Effector memory CD8-positive, alpha-beta T cell (primary cell): ENCODE data around the gene RIOK3.
"Not testable (repeated sequence)": the region's sequence is repeated elsewhere in the genome, so short reads cannot be mapped to it uniquely, and the experiment has no call there.

Source experiments
- ATAC-seq: fragments of 150-1000 bp; cut with Tn5 transposase; replicated peaks from 2 replicates; pipeline ENCODE4 v1.10.0; 2021; ENCODE audit warnings: mild to moderate bottlenecking, moderate library complexity
- DNase-seq, 3 experiments: peaks; one replicate each; pipeline ENCODE4 v3.0.0; 2021
- H3K27ac Mint-ChIP-seq, 2 donors: one replicate each; pipeline ENCODE4 v1.8.0; 2022; ENCODE audit warnings: mild to moderate bottlenecking in 2 of 2, mixed read lengths in 2 of 2, moderate library complexity in 2 of 2
- H3K27me3 Mint-ChIP-seq, 2 donors: one replicate each; pipeline ENCODE4 v1.8.0; 2022; ENCODE audit warnings: mixed read lengths in 2 of 2
- H3K36me3 Mint-ChIP-seq: one replicate; pipeline ENCODE4 v1.8.0; 2022; ENCODE audit warnings: mild to moderate bottlenecking, moderate library complexity, mixed read lengths; ENCODE audit not compliant: insufficient read depth
- H3K4me1 Mint-ChIP-seq, 2 donors: one replicate each; pipeline ENCODE4 v1.8.0; 2022; ENCODE audit warnings: low read depth in 2 of 2, mixed read lengths in 2 of 2
- H3K4me3 Mint-ChIP-seq, 2 donors: one replicate each; pipeline ENCODE4 v1.8.0; 2022; ENCODE audit warnings: mild to moderate bottlenecking in 2 of 2, mixed read lengths in 2 of 2, moderate library complexity in 2 of 2
- H3K9me3 Mint-ChIP-seq, 2 donors: one replicate each; pipeline ENCODE4 v1.8.0; 2022; ENCODE audit warnings: mixed read lengths in 2 of 2

The RIOK3 gene

DNA sequence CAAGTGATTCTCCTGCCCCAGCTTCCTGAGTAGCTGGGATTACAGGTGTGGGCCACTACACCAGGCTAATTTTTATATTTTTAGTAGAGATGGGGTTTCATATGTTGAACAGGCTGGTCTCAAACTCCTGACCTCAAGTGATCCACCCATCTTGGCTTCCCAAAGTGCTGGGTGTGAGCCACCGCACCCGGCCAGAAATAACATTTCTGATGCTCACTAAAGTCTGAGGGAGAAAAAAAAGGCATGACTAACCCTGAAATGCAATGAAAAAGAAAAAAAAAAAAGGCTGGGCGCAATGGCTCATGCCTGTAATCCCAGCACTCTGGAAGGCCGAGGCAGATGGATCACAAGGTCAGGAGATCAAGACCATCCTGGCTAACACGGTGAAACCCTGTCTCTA lies 36.5 kb downstream of the RIOK3 start:
- not testable (repeated sequence) for H3K27me3 Mint-ChIP-seq, H3K4me1 Mint-ChIP-seq, H3K36me3 Mint-ChIP-seq, H3K9me3 Mint-ChIP-seq, DNase-seq, ATAC-seq, H3K4me3 Mint-ChIP-seq, H3K27ac Mint-ChIP-seq

DNA sequence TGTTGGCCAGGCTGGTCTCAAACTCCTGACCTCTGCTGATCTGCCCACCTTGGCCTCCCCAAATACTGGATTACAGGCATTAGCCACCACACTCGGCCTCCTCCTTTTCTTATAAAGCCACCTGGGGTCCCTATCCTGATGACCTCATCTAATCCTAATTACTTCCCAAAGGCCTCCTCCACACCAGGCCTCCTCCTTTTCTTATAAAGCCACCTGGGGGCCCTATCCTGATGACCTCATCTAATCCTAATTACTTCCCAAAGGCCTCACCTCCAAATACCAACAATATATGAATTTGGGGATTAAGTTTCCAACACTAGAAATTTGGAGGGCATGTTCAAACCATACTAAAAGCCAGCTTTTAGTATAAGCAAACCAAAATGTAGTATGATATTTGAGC lies 40.6 kb downstream of the RIOK3 start:
- ATAC-seq (no peak), DNase-seq (no peak)
- H3K27ac Mint-ChIP-seq: no peak overlapping the region
- H3K4me3 Mint-ChIP-seq: no peak overlapping the region
- H3K36me3 Mint-ChIP-seq: no peaks in the 10 kb centered on the region
- peaks cover 0 to under 1% of the 10 kb centered on the region in 2 donors for H3K4me1 Mint-ChIP-seq
- no peaks in the 10 kb centered on the region for H3K27me3 Mint-ChIP-seq
- no peaks in the 10 kb centered on the region for H3K9me3 Mint-ChIP-seq

DNA sequence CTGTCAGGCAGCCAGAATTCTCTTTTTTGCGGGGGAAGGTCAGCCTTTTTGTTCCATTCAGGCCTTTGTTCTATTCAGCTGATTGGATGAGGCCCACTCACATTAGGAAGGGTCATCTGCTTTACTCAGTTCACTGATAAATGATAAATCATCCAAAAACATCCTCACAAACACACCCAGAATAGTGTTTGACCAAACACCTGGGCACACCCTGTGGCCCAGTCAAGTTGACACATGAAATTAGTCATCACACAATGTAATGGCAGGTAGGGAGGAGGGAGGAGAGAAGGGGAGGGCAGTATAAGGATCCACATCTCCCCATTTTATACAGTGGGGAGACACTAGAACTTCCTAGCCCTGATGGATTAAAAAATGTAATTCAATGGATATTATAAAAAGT lies 41.9 kb downstream of the RIOK3 start:
- Mint-ChIP-seq H3K4me3 (no peak overlapping the region), H3K27me3 (no peaks in the 10 kb centered on the region), H3K4me1 (peaks cover 0 to 5% of the 10 kb centered on the region in 2 donors), H3K9me3 (no peaks in the 10 kb centered on the region), H3K27ac (no peak overlapping the region), H3K36me3 (no peaks in the 10 kb centered on the region)
- ATAC-seq (no peak), DNase-seq (no peak)

DNA sequence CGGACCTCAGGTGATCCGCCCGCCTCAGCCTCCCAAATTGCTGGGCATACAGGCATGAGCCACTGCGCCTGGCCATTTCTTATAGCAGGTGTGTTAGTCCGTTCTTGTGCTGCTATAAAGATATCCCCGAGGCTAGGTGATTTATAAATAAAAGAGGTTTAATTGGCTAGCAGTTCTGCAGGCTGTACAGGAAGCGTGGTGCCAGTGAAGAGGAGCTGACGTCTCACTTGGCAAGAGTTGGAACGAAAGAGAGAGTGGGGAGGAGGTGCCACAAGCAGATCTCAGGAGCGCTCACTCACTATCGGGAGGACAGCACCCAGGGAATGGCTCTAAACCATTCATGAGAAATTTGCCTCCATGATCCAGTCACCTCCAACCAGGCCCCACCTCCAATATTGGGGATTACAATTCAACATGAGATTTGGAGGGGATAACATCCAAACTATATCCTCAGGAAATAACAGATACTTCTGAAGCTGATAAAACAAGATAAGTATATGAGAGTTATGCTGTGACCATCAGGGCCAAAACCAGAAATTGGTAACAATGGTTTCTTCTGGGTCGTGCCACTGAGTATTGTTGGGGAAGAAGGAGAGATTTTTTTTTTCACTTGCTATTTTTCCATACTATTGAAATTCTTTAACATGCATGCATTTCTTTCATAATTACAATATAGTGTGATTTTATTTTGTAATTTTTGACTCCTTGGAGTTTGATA lies 42.8 kb downstream of the RIOK3 start:
- DNase-seq (no peak), ATAC-seq (no peak)
- peak overlapping the region in 1 of 2 donors; percentile 75 for H3K27ac Mint-ChIP-seq
- H3K4me1 Mint-ChIP-seq: peaks cover 0 to 5% of the 10 kb centered on the region in 2 donors
- H3K9me3 Mint-ChIP-seq: no peaks in the 10 kb centered on the region
- H3K4me3 Mint-ChIP-seq: no peak overlapping the region
- no peaks in the 10 kb centered on the region for H3K27me3 Mint-ChIP-seq
- no peaks in the 10 kb centered on the region for H3K36me3 Mint-ChIP-seq

DNA sequence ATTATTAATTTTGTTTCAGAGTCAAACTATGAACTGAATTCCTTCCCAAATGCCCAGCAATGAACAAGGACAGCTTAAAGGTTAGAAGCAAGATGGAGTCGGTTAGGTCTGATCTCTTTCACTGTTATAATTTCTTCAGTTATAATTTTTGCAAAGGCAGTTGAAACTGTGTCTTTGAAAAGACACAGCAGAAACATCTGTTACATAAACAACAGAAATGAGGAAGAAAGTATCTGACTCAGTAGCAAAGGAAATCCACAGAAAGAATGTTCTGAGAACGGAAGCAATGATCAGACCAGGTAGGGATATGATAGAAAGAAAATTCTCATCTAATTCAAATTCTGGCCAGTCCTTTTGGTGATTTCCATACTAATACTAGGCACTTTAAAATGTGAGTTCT lies 45.0 kb downstream of the RIOK3 start:
- Mint-ChIP-seq H3K4me3 (no peak overlapping the region), H3K4me1 (peaks cover 5 to 10% of the 10 kb centered on the region in 2 donors), H3K27ac (peak overlapping the region in 1 of 2 donors; percentile 13), H3K36me3 (peaks cover 5% of the 10 kb centered on the region), H3K9me3 (no peaks in the 10 kb centered on the region), H3K27me3 (no peaks in the 10 kb centered on the region)
- DNase-seq (no peak), ATAC-seq (no peak)

DNA sequence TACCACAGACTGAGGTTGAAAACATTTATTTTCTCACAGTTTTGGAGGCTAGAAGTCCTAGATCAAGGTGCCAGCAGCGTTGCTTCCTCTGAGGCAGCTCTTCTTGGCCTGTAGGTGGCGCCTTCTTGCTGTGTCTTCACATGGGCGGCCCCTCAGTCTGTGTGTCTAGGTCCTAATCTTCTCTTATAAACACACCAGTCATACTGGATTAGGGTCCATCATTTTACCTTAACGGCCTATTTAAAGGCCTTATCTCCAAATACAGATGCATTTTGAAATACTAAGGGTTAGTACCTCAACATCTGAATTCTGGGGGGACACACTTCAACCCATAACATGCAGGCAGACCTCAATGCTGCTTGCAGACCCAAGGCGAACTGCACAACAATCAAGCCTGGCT lies 45.8 kb downstream of the RIOK3 start:
- Mint-ChIP-seq H3K9me3 (no peaks in the 10 kb centered on the region), H3K4me1 (peaks cover 7 to 12% of the 10 kb centered on the region in 2 donors), H3K27me3 (no peaks in the 10 kb centered on the region), H3K27ac (no peak overlapping the region), H3K4me3 (no peak overlapping the region), H3K36me3 (peaks cover 8% of the 10 kb centered on the region)
- ATAC-seq (peak; percentile 32), DNase-seq (peak; percentile 70 to 75 (median 70))

DNA sequence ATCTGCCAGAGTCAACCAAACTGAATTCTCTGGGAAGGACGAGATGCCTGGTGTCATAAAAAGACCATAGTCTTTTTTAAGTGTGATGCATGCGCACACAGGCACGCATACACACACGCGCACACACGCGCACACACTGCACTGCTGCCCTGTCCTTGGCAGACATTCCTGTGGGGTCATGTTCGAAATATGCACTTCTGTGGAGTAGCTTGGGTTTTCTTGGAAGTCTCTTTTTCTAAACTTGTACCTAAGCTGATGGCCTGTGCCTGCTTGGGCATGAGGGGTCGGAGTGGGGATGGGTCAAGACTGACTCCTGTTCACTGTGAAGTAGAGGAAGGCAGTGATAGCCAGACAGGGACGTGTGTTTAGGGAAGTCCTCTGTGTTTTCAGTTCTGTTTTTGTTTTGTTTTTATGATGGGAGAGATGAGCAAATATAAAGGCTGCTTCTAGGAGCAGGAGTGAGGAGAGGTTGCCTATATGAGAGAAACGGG lies 46.2 kb downstream of the RIOK3 start:
- Mint-ChIP-seq H3K4me1 (peaks cover 12 to 17% of the 10 kb centered on the region in 2 donors), H3K27me3 (no peaks in the 10 kb centered on the region), H3K27ac (no peak overlapping the region), H3K4me3 (no peak overlapping the region), H3K36me3 (peaks cover 13% of the 10 kb centered on the region), H3K9me3 (no peaks in the 10 kb centered on the region)
- ATAC-seq: no peak
- no peak for DNase-seq

GRCh38 chr18:23501626-23502025 lies 48.5 kb downstream of the RIOK3 start:
- no peaks in the 10 kb centered on the region for H3K9me3 Mint-ChIP-seq
- H3K27me3 Mint-ChIP-seq: no peaks in the 10 kb centered on the region
- H3K27ac Mint-ChIP-seq: no peak overlapping the region
- H3K36me3 Mint-ChIP-seq: peaks cover 30% of the 10 kb centered on the region
- H3K4me1 Mint-ChIP-seq: peaks cover 27 to 29% of the 10 kb centered on the region in 2 donors
- H3K4me3 Mint-ChIP-seq: peak overlapping the region; percentile 14 to 57
- no peak for DNase-seq
- ATAC-seq: no peak

DNA sequence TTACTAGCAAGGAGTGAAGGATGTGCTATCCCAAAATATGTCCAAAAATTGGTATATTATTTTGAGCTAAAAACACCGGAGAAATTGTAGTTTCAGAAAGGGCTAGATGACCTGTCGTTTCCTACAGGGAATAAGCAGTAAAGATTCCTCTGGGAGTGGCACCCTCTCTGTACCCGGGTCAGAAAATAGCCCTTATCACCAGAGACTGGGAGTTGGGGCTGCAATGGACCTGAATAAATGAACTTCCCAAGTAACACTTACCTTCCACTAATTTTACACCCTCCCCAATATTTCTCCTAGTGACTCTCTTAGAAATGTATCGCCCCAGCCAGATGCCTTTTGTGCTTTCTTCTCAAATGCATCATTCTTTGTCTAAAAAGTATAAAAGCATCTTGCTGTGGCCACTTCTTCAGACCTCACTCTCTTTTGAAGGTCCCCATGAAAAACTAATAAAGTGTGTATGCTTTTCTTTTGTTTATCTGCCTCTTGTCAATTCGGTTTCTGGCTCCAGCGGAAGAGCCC lies 49.5 kb downstream of the RIOK3 start:
- no peak for ATAC-seq
- H3K9me3 Mint-ChIP-seq: no peaks in the 10 kb centered on the region
- H3K4me3 Mint-ChIP-seq: peak overlapping the region; percentile 90 to 94
- DNase-seq: no peak
- H3K4me1 Mint-ChIP-seq: peaks cover 29 to 35% of the 10 kb centered on the region in 2 donors
- H3K36me3 Mint-ChIP-seq: peaks cover 38% of the 10 kb centered on the region
- peak overlapping the region; percentile 95 to 96 for H3K27ac Mint-ChIP-seq
- H3K27me3 Mint-ChIP-seq: no peaks in the 10 kb centered on the region

DNA sequence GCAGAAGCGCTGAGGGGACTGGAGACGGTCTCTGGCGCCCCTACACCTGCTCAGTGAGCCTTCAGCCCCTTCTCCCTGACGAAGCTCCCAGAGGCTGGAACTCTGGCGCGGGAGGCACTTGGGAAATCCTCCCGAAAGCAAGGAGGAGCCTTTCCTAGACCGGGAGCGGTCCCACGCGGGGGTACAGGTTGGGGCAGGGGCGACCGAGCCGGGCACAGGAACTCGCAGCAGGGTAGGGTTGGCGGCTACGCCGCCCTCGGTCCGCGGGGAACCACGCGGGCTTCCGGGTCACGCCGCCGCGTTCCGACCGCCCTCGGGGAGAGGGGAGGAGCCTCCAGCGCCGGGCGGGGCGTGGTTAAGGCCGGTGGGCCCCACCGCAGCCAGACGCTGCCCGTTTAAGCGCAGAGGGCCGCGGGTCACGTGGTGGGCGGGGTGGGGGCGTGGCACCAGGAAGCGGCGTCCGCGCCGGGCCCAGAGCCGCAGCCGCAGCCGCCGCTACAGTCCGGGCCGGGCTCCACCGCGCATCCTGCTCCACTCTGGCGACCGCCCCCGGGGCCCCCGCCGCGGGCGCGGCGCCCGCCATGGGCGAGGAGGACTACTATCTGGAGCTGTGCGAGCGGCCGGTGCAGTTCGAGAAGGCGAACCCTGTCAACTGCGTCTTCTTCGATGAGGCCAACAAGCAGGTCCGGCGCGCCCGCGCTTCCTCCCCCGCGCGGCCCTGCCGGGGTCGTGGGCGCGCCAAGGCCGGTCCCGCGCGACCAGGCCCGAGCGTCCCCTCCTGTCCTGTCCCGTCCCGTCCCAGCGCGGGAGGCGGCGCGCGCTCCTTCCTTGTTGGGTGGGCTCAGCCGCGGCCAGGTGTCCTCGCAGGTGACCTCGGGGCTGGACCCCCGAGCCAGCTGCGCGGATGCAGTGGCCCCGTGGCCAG lies 50.2 kb downstream of the RIOK3 start, which contains the start of gene RMC1:
RMC1 (plus strand) TSS at position 474 of the 925 bp plus-strand sequence; CDS start at position 582, 108 bp downstream.
- Mint-ChIP-seq H3K9me3 (no peaks in the 10 kb centered on the region), H3K27me3 (no peaks in the 10 kb centered on the region), H3K4me3 (peak within 1 kb of the TSS; percentile 94 to 97), H3K4me1 (peaks cover 33 to 41% of the 10 kb centered on the region in 2 donors), H3K27ac (peak within 1 kb of the TSS; percentile 95 to 96), H3K36me3 (peaks cover 45% of the 10 kb centered on the region)
- ATAC-seq (peak; percentile 87), DNase-seq (peak; percentile 97 to 99 (median 98))

DNA sequence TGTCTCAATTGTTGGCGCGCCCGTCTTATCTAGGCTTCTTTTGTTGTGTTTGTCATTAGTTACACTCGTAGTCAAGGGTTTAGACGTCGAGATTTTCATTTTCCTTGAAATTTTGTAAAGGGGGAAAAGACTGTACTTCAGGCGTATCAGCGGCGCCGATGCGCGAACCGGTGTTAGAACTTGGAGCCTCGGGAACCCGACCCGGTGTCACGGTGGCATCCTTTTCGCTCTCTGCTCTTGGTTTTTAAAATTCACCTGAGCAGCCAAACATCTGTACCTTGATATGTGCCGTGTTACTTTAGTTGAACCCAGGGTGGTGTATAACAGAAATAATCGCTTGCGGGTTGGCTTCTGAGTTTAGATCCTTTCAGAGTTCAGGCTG lies 50.9 kb downstream of the RIOK3 start:
- Mint-ChIP-seq H3K4me1 (peaks cover 31 to 47% of the 10 kb centered on the region in 2 donors), H3K4me3 (peak overlapping the region; percentile 94 to 97), H3K9me3 (no peaks in the 10 kb centered on the region), H3K36me3 (peaks cover 51% of the 10 kb centered on the region), H3K27ac (peak overlapping the region; percentile 92 to 96), H3K27me3 (no peaks in the 10 kb centered on the region)
- ATAC-seq (no peak), DNase-seq (peak in 1 of 3 experiments; percentile 19)

GRCh38 chr18:23504720-23505119 lies 51.6 kb downstream of the RIOK3 start:
- H3K36me3 Mint-ChIP-seq: peaks cover 55% of the 10 kb centered on the region
- H3K4me3 Mint-ChIP-seq: peak overlapping the region; percentile 94 to 97
- no peak for ATAC-seq

GRCh38 chr18:23506393-23506792 lies 53.3 kb downstream of the RIOK3 start:
- no peak for DNase-seq
- Mint-ChIP-seq H3K9me3 (no peaks in the 10 kb centered on the region), H3K4me3 (no peak overlapping the region), H3K27me3 (no peaks in the 10 kb centered on the region), H3K27ac (peak overlapping the region in 1 of 2 donors; percentile 19), H3K4me1 (peaks cover 30 to 47% of the 10 kb centered on the region in 2 donors), H3K36me3 (peaks cover 72% of the 10 kb centered on the region)
- no peak for ATAC-seq

More at GRCh38 chr18:23504720-23505119, 51.6 kb downstream of the RIOK3 start:
- H3K27ac Mint-ChIP-seq: peak overlapping the region; percentile 92 to 96
- H3K9me3 Mint-ChIP-seq: no peaks in the 10 kb centered on the region
- peaks cover 30 to 47% of the 10 kb centered on the region in 2 donors for H3K4me1 Mint-ChIP-seq
- H3K27me3 Mint-ChIP-seq: no peaks in the 10 kb centered on the region
- DNase-seq: no peak
